MM.1S (cell line): ENCODE measurements around the gene FLII.

Experiments used
- CTCF ChIP-seq: fragments of 300-600 bp; sonication (generic); IDR thresholded peaks from 2 replicates; pipeline ENCODE4 v1.5.1; 2016; ENCODE audit warnings: antibody characterized with exemption, low read length, mixed read lengths
- EZH2 ChIP-seq: fragments of 300-600 bp; sonication (generic); optimal IDR thresholded peaks from 2 replicates; pipeline ENCODE3; 2017; ENCODE audit warnings: low read depth, mild to moderate bottlenecking, antibody characterized with exemption, low read length, mixed read lengths
- EZH2phosphoT487 ChIP-seq: fragments of 300-600 bp; sonication (generic); IDR thresholded peaks from 2 replicates; pipeline ENCODE4 v1.6.1; 2018; ENCODE audit warnings: antibody characterized with exemption, low read length

GRCh38 chr17:18227635-18228034 is 30.9 kb downstream of the FLII start:
- no peak for TF ChIP-seq EZH2
- no peak for TF ChIP-seq CTCF
- TF ChIP-seq EZH2phosphoT487 = no peak
